CD4-positive, CD25-positive, alpha-beta regulatory T cell (primary cell): ENCODE data around the gene LCN15. TPM values are rescaled to one million over a fixed set of nuclear protein-coding genes. Genes with fewer than 3 reads are reported as not detected.
"Not testable (repeated sequence)": the region's sequence is repeated elsewhere in the genome, so short reads cannot be mapped to it uniquely, and the experiment has no call there.

Experiments
- ATAC-seq, 2 donors: fragments of 150-1000 bp; cut with Tn5 transposase; one replicate each; pipeline ENCODE4 v1.10.0; 2021; ENCODE audit warnings: low read depth in 2 of 2, moderate number of reproducible peaks in 2 of 2, moderate library complexity in 1 of 2
- DNase-seq, 3 donors: peaks; one replicate each; pipeline versions ENCODE4 v3.0.0 to v3.0.0-alpha.2; 2012 to 2022; ENCODE audit warnings: mixed read lengths in 1 of 3
- H3K27ac ChIP-seq: one replicate; pipeline ENCODE4 v1.7.0; 2013; ENCODE audit warnings: mild to moderate bottlenecking, low read length; ENCODE audit not compliant: insufficient read depth, poor library complexity, severe bottlenecking
- H3K27me3 ChIP-seq: one replicate; pipeline ENCODE4 v1.7.0; 2013; ENCODE audit warnings: low read length; ENCODE audit not compliant: control insufficient read depth, insufficient read depth
- H3K36me3 ChIP-seq: one replicate; pipeline ENCODE4 v1.7.0; 2013; ENCODE audit warnings: mild to moderate bottlenecking, low read length, moderate library complexity; ENCODE audit not compliant: control insufficient read depth, insufficient read depth
- H3K4me1 ChIP-seq: 2 replicates; pipeline ENCODE4 v1.7.0; 2013; ENCODE audit warnings: mild to moderate bottlenecking, low read length; ENCODE audit not compliant: insufficient read depth, control insufficient read depth, poor library complexity, severe bottlenecking
- H3K4me3 ChIP-seq: one replicate; pipeline ENCODE4 v1.7.0; 2013; ENCODE audit warnings: low read depth, mild to moderate bottlenecking, low read length, moderate library complexity
- H3K9me3 ChIP-seq, 2 experiments: 1 replicate in 1 of 2; 2 replicates in 1 of 2; pipeline ENCODE4 v1.7.0; 2013; ENCODE audit warnings: low read length in 2 of 2, mild to moderate bottlenecking in 1 of 2, moderate library complexity in 1 of 2; ENCODE audit not compliant: control insufficient read depth in 2 of 2
- H3K27ac Mint-ChIP-seq, 3 donors: one replicate each; pipeline ENCODE4 v1.8.0; 2020 to 2022; ENCODE audit warnings: mild to moderate bottlenecking in 3 of 3, mixed read lengths in 3 of 3, moderate library complexity in 2 of 3
- H3K27me3 Mint-ChIP-seq: one replicate; pipeline ENCODE4 v1.8.0; 2022; ENCODE audit warnings: mild to moderate bottlenecking, mixed read lengths
- H3K36me3 Mint-ChIP-seq: one replicate; pipeline ENCODE4 v1.8.0; 2020; ENCODE audit warnings: mixed read lengths
- H3K4me1 Mint-ChIP-seq, 4 donors: one replicate each; pipeline ENCODE4 v1.8.0; 2020 to 2022; ENCODE audit warnings: mixed read lengths in 4 of 4, mild to moderate bottlenecking in 1 of 4
- H3K4me3 Mint-ChIP-seq, 4 donors: one replicate each; pipeline ENCODE4 v1.8.0; 2020 to 2022; ENCODE audit warnings: mild to moderate bottlenecking in 4 of 4, mixed read lengths in 4 of 4, moderate library complexity in 3 of 4
- H3K9me3 Mint-ChIP-seq, 7 donors: one replicate each; pipeline ENCODE4 v1.8.0; 2020 to 2022; ENCODE audit warnings: mixed read lengths in 7 of 7, mild to moderate bottlenecking in 3 of 7, moderate library complexity in 2 of 7
- polyA plus RNA-seq, 4 donors: library from polyadenylated mRNA; unstranded; fragments of 300-500 nt; fragmentation: Illumina TruSeq; gene quantifications; one replicate each; pipeline ENCODE4 v1.2.3, GENCODE V29; 2021
- total RNA-seq: library from RNA; stranded (reverse); gene quantifications from one replicate; pipeline ENCODE4 v1.2.3, GENCODE V29; 2022

LCN15 gene
- total and polyA plus RNA-seq, 5 donors from 2014 or later = not detected

DNA sequence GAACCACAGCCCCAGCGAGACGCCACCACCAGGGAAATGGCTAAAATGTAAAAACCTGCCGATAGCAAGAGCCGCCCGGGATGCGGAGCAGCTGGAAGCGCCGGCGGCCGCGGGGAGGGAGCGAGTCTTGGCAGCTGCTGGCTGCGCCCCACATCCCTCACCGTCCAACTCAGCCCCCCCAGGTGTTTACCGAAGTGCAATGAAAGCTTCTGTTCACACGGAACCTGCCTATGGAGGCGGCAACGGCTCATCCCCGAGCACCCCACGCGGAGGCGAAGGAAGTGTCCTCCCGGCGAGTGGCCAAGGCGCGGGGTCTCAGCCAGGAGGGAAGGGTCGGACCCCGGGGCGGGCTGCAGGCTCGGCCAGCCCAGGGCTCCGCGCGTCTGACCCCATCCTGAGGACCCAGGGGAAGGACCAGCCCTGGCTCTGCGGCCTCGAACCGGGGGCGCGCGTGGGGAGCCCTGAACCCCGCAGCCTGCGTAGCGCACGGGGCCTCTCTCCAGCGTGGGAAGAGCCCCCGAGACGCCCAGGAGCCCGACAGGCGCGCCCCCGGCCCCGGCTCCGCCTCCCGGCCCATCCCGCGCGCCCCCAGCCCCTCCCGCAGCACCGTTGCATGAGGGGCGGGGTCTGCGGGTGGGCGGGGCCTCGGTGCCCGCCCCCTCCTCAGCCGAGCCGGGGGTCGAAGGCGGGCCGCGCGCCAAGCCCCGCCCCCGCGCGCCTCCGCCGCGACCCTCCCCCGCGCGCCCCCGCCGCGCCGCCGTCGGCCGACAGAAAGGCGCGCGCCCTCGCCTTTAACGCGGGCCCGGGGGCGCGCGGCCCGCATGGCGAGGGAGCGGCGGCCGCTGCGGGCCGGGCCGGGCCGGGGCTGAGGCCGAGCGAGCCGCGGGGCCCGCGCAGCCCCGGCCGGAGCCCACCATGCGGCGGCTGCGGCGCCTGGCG, 52.3 kb downstream of the LCN15 start, which contains the start of gene DIPK1B:
TSS of gene DIPK1B (plus strand) at position 822 of the 939 bp plus-strand sequence. CDS start at position 916, 94 bp downstream.
- no peak for DNase-seq
- H3K27ac ChIP-seq = no peak within 1 kb of the TSS
- no peaks in the 10 kb centered on the region for H3K9me3 Mint-ChIP-seq

GRCh38 chr9:136711219-136711648, 53.1 kb downstream of the LCN15 start:
- not testable (repeated sequence) for H3K36me3 ChIP-seq, DNase-seq, H3K4me1 Mint-ChIP-seq, H3K27me3 ChIP-seq, H3K27ac Mint-ChIP-seq, H3K9me3 ChIP-seq, H3K27ac ChIP-seq, H3K36me3 Mint-ChIP-seq, H3K4me3 ChIP-seq, ATAC-seq, H3K4me1 ChIP-seq, H3K9me3 Mint-ChIP-seq
- Mint-ChIP-seq H3K27me3 (peaks cover 30% of the 10 kb centered on the region), H3K4me3 (peak overlapping the region in 2 of 4 donors; percentile 57 to 74)

More for the DNA sequence above, 52.3 kb downstream of the LCN15 start, which contains the start of gene DIPK1B:
- Histone ChIP-seq H3K4me1 (peaks cover 9% of the 10 kb centered on the region), H3K9me3 (no peaks in the 10 kb centered on the region), H3K4me3 (no peak within 1 kb of the TSS), H3K27me3 (no peaks in the 10 kb centered on the region), H3K36me3 (no peaks in the 10 kb centered on the region)
- Mint-ChIP-seq H3K27ac (no peak within 1 kb of the TSS), H3K36me3 (no peaks in the 10 kb centered on the region), H3K27me3 (peaks cover 30% of the 10 kb centered on the region), H3K4me3 (peak within 1 kb of the TSS in 3 of 4 donors; percentile 57 to 74 (median 67)), H3K4me1 (peaks cover 0 to 7% (median 0%) of the 10 kb centered on the region in 4 donors)
- peak; percentile 10 to 28 for ATAC-seq

GRCh38 chr9:136710543-136710942, 53.8 kb downstream of the LCN15 start:
- Mint-ChIP-seq H3K4me3 (peak overlapping the region in 2 of 4 donors; percentile 21 to 28), H3K27ac (no peak overlapping the region), H3K36me3 (no peaks in the 10 kb centered on the region), H3K27me3 (peaks cover 30% of the 10 kb centered on the region), H3K4me1 (peaks cover 0 to 7% (median 2%) of the 10 kb centered on the region in 4 donors), H3K9me3 (no peaks in the 10 kb centered on the region)
- H3K9me3 ChIP-seq = no peaks in the 10 kb centered on the region
- H3K4me1 ChIP-seq = peaks cover 9% of the 10 kb centered on the region
- H3K4me3 ChIP-seq = no peak overlapping the region
- H3K27ac ChIP-seq = no peak overlapping the region
- H3K27me3 ChIP-seq = no peaks in the 10 kb centered on the region
- no peaks in the 10 kb centered on the region for H3K36me3 ChIP-seq
- no peak for ATAC-seq
- DNase-seq = no peak

Other genes with a start within 250 kb of the LCN15 start
- 52.3 TPM for gene NOTCH1, start 218.5 kb downstream of the LCN15 start, total RNA-seq
- gene NOTCH1, start 218.5 kb downstream of the LCN15 start, polyA plus RNA-seq = 1 to 10 TPM; 1.2 to 1.7 (median 1.5) TPM
- 1.7 TPM for gene EGFL7, start 101.6 kb downstream of the LCN15 start, total RNA-seq
- not detected for gene EGFL7, start 101.6 kb downstream of the LCN15 start, polyA plus RNA-seq
- 11.0 TPM for gene AGPAT2, start 77.1 kb downstream of the LCN15 start, total RNA-seq
- 10 to 100 TPM; 12.0 to 22.1 (median 21.1) TPM for gene AGPAT2, start 77.1 kb downstream of the LCN15 start, polyA plus RNA-seq
- gene DIPK1B, start 51.9 kb downstream of the LCN15 start, total RNA-seq = 1.3 TPM
- under 1 TPM in 1 of 4 donors, not detected in 3; 0.16 TPM for gene DIPK1B, start 51.9 kb downstream of the LCN15 start, polyA plus RNA-seq
- gene LCN10, start 21.6 kb downstream of the LCN15 start, total RNA-seq = 0.30 TPM
- 1 to 10 TPM; 1.6 to 3.9 (median 3.0) TPM for gene LCN10, start 21.6 kb downstream of the LCN15 start, polyA plus RNA-seq
- not detected for gene LCN6, start 16.0 kb downstream of the LCN15 start, total RNA-seq
- gene LCN6, start 16.0 kb downstream of the LCN15 start, polyA plus RNA-seq = not detected
- gene LCN8, start 6.3 kb downstream of the LCN15 start, total RNA-seq = not detected
- not detected for gene LCN8, start 6.3 kb downstream of the LCN15 start, polyA plus RNA-seq
- gene TMEM141, start 26.8 kb upstream of the LCN15 start, total RNA-seq = 20.7 TPM
- gene TMEM141, start 26.8 kb upstream of the LCN15 start, polyA plus RNA-seq = 10 to 100 TPM; 28.2 to 39.3 (median 35.5) TPM
- 2.3 TPM for gene CCDC183, start 31.8 kb upstream of the LCN15 start, total RNA-seq
- gene CCDC183, start 31.8 kb upstream of the LCN15 start, polyA plus RNA-seq = under 1 TPM in 3 of 4 donors, not detected in 1; 0.16 to 0.72 (median 0.58) TPM
- 63.6 TPM for gene RABL6, start 43.4 kb upstream of the LCN15 start, total RNA-seq
- 10 to 100 TPM in 2 of 4 donors, 1 to 10 TPM in 2; 9.4 to 13.9 (median 10.6) TPM for gene RABL6, start 43.4 kb upstream of the LCN15 start, polyA plus RNA-seq
- 4.3 TPM for gene AJM1, start 78.0 kb upstream of the LCN15 start, total RNA-seq
- under 1 TPM in 2 of 4 donors, not detected in 2; 0.10 to 0.11 TPM for gene AJM1, start 78.0 kb upstream of the LCN15 start, polyA plus RNA-seq
- gene PHPT1, start 84.9 kb upstream of the LCN15 start, total RNA-seq = 33.7 TPM
- gene PHPT1, start 84.9 kb upstream of the LCN15 start, polyA plus RNA-seq = 10 to 100 TPM; 65.4 to 95.8 (median 80.3) TPM
- 2.7 TPM for gene MAMDC4, start 87.8 kb upstream of the LCN15 start, total RNA-seq
- under 1 TPM in 1 of 4 donors, not detected in 3; 0.30 TPM for gene MAMDC4, start 87.8 kb upstream of the LCN15 start, polyA plus RNA-seq
- gene EDF1, start 101.8 kb upstream of the LCN15 start, total RNA-seq = 219 TPM
- gene EDF1, start 101.8 kb upstream of the LCN15 start, polyA plus RNA-seq = 100 to 1,000 TPM; 297 to 398 (median 339) TPM
- gene TRAF2, start 122.0 kb upstream of the LCN15 start, total RNA-seq = 28.6 TPM
- 10 to 100 TPM; 11.0 to 23.0 (median 15.6) TPM for gene TRAF2, start 122.0 kb upstream of the LCN15 start, polyA plus RNA-seq
- gene FBXW5, start 180.2 kb upstream of the LCN15 start, total RNA-seq = 96.9 TPM
- gene FBXW5, start 180.2 kb upstream of the LCN15 start, polyA plus RNA-seq = 100 to 1,000 TPM in 3 of 4 donors, 10 to 100 TPM in 1; 91.6 to 134 (median 121) TPM
- gene C8G, start 180.7 kb upstream of the LCN15 start, total RNA-seq = 1.1 TPM
- gene C8G, start 180.7 kb upstream of the LCN15 start, polyA plus RNA-seq = under 1 TPM in 1 of 4 donors, not detected in 3; 0.96 TPM
- 1.4 TPM for gene LCN12, start 187.8 kb upstream of the LCN15 start, total RNA-seq
- gene LCN12, start 187.8 kb upstream of the LCN15 start, polyA plus RNA-seq = not detected
- gene PTGDS, start 213.0 kb upstream of the LCN15 start, total RNA-seq = 15.4 TPM
- under 1 TPM in 1 of 4 donors, not detected in 3; 0.47 TPM for gene PTGDS, start 213.0 kb upstream of the LCN15 start, polyA plus RNA-seq
- gene LCNL1, start 218.5 kb upstream of the LCN15 start, total RNA-seq = not detected
- gene LCNL1, start 218.5 kb upstream of the LCN15 start, polyA plus RNA-seq = not detected
- 83.3 TPM for gene PAXX, start 227.9 kb upstream of the LCN15 start, total RNA-seq
- gene PAXX, start 227.9 kb upstream of the LCN15 start, polyA plus RNA-seq = 10 to 100 TPM; 46.7 to 67.5 (median 66.0) TPM
- 1.0 TPM for gene CLIC3, start 232.1 kb upstream of the LCN15 start, total RNA-seq
- 1 to 10 TPM in 3 of 4 donors, under 1 TPM in 1; 0.38 to 4.5 (median 2.9) TPM for gene CLIC3, start 232.1 kb upstream of the LCN15 start, polyA plus RNA-seq